Fibroblast of upper back skin (primary cell): ENCODE results near the gene RAMP1.
"Not testable (repeated sequence)": the region's sequence is repeated elsewhere in the genome, so short reads cannot be mapped to it uniquely, and the experiment has no call there.

ENCODE experiments used
- DNase-seq: peaks from one replicate; pipeline ENCODE4 v3.0.0-alpha.2; 2013

Gene RAMP1

GRCh38 chr2:237859533-237860272 lies at the start of gene RAMP1:
TSS of gene RAMP1 (plus strand) at chr2:237859623. CDS start at chr2:237859676, 53 bp downstream.
- DNase-seq, result no peak

GRCh38 chr2:237815637-237816036 lies 43.8 kb upstream of the RAMP1 start:
- no peak for DNase-seq

GRCh38 chr2:237816531-237816930 lies 42.9 kb upstream of the RAMP1 start:
- DNase-seq, result no peak

- DNase-seq, result peak; percentile 83
These were observed 41.4 kb upstream of the RAMP1 start for GRCh38 chr2:237818066-237818473.

GRCh38 chr2:237819231-237819630 lies 40.2 kb upstream of the RAMP1 start:
- peak; percentile 5 for DNase-seq

- DNase-seq, result no peak
These were observed 39.0 kb upstream of the RAMP1 start for GRCh38 chr2:237820421-237820820.

GRCh38 chr2:237823544-237823943 lies 35.9 kb upstream of the RAMP1 start:
- no peak for DNase-seq

- no peak for DNase-seq
These were observed 35.3 kb upstream of the RAMP1 start for GRCh38 chr2:237824085-237824484.

GRCh38 chr2:237827421-237827987 lies 31.9 kb upstream of the RAMP1 start:
- no peak for DNase-seq

- DNase-seq, result no peak
These were observed 28.9 kb upstream of the RAMP1 start for GRCh38 chr2:237830522-237830921.

GRCh38 chr2:237833546-237833945 lies 25.9 kb upstream of the RAMP1 start:
- DNase-seq, result peak; percentile 45

- no peak for DNase-seq
These were observed 24.1 kb upstream of the RAMP1 start for GRCh38 chr2:237835372-237835771.

GRCh38 chr2:237841051-237841450 lies 18.4 kb upstream of the RAMP1 start:
- DNase-seq, result no peak

- DNase-seq, result not testable (repeated sequence)
These were observed 10.5 kb upstream of the RAMP1 start for GRCh38 chr2:237848940-237849339.

GRCh38 chr2:237854295-237854694 lies 5.1 kb upstream of the RAMP1 start:
- DNase-seq, result no peak

GRCh38 chr2:237857791-237858190 lies 1.6 kb upstream of the RAMP1 start:
- DNase-seq, result no peak

GRCh38 chr2:237858294-237859081 lies 935 bp upstream of the RAMP1 start:
- DNase-seq, result peak; percentile 79

- DNase-seq, result no peak
These were observed 365 bp upstream of the RAMP1 start for GRCh38 chr2:237859082-237859433.

GRCh38 chr2:237860273-237860935 lies 981 bp downstream of the RAMP1 start:
- DNase-seq, result no peak

GRCh38 chr2:237861875-237862527 lies 2.6 kb downstream of the RAMP1 start:
- no peak for DNase-seq

- no peak for DNase-seq
These were observed 3.1 kb downstream of the RAMP1 start for GRCh38 chr2:237862528-237862895.

GRCh38 chr2:237863102-237863511 lies 3.7 kb downstream of the RAMP1 start:
- DNase-seq, result no peak
